GM04504 (cell line): ENCODE measurements around the gene PDE9A.
"Not testable (repeated sequence)": the region's sequence is repeated elsewhere in the genome, so short reads cannot be mapped to it uniquely, and the experiment has no call there.

ENCODE experiments used
- DNase-seq: peaks from one replicate; pipeline ENCODE4 v3.0.0-alpha.2; 2012; ENCODE audit warnings: low read depth

Gene PDE9A

DNA sequence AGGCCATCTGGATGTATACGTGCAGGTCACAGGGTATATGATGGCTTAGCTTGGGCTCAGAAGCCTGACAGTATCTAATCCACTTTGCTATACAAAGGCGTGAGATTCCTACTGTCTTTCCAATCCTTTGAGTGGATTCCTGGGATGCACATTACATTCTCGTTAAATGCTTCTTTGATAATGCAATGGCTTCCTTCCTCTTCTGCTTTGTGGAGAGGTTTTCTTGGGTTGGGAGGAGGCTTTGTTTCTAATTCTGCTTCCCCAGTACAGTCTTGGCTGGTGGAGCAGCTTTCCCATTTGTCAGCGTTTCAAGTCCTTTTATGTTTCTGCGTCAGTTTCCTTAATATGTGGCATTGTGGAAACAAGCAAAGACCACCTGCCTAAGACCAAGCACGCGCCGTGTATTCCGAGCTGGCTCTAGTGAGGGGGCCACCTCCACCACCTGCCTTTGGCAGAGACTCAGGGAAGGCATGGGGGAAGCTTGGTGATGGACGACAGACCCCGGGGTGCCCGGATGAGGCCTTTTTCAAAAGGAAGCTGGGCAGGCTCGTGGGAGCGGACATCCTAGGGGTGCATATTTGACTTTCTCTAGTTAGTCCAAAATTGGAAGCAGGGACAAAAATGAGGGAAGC lies 153.2 kb downstream of the PDE9A start:
- no peak for DNase-seq

DNA sequence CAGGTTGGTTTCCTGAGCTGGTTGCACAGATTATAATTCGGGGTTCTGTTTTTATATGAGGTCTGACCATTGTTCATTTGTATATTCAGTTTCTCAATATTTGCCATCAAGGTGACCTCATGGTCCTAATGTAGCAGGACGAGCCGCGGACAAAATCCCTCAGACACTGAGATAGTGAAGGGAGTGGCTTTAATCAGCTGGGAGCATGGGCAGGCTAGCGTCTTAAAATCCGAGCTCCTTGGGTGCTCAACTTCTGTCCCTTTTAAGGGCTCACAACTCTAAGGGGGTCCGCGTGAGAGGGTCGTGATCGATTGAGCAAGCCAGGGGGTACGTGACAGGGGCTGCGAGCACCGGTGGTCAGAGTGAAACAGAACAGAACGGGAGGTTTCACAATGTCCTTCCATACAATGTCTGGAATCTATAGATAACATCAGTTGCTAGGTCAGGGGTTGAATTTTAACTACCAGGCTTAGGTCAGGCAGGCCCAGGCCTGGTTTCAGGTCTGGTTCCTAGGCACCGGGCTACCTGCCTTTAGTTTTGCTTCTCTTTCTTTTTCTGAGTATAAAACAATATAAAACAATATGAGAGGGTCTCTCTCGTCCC lies 154.0 kb downstream of the PDE9A start:
- DNase-seq: not testable (repeated sequence)

DNA sequence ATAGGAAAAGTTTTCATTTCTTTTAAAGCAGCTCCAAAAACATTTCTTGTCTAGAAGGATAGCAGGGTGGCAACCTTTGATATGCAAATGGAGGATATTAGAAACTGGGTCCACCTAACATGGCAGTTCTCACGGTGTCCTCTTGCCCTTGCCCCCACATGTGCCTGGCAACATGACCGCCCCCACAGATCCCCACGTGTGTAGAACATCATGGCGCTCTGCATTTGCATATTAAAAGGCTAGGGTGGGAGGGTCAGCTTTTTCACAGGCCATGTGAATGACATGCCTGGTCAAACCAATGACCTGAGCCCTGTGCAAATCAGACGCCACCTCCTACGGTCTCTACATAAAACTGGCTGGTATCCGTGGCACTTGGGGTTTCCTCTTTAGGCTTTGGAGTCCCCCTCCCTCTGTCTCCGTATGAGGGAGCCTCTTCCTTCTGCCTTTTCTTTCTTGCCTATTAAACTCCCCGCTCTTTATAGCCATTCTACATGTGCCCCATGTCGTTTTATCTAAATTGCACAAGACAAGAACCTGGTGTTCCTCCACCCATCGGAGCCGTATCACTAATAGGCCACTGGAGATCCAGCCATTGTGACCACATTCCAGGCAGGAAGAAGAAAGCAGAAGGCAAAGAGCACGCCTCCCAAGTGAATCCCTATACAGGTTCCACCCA lies 154.7 kb downstream of the PDE9A start:
- DNase-seq: no peak

DNA sequence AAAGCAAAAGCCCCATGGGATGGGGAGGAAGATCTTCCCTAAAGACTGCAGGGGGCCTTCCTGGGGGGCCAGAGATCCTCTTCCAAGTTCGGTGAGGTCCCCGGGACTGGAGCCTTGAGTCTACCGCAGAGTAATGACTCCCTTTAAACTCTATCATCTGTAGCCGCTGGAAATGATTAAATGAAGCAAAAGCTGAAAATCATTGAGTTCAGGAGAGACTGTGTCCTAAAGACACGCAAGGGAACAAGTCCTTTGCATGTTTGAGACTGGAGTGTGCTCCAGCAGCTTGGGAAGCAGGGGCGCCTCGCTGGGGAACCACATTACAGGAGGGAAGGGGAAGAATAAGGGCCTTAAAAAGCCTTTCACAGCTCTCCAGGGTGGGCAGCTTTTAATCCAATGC lies 155.8 kb downstream of the PDE9A start:
- no peak for DNase-seq

DNA sequence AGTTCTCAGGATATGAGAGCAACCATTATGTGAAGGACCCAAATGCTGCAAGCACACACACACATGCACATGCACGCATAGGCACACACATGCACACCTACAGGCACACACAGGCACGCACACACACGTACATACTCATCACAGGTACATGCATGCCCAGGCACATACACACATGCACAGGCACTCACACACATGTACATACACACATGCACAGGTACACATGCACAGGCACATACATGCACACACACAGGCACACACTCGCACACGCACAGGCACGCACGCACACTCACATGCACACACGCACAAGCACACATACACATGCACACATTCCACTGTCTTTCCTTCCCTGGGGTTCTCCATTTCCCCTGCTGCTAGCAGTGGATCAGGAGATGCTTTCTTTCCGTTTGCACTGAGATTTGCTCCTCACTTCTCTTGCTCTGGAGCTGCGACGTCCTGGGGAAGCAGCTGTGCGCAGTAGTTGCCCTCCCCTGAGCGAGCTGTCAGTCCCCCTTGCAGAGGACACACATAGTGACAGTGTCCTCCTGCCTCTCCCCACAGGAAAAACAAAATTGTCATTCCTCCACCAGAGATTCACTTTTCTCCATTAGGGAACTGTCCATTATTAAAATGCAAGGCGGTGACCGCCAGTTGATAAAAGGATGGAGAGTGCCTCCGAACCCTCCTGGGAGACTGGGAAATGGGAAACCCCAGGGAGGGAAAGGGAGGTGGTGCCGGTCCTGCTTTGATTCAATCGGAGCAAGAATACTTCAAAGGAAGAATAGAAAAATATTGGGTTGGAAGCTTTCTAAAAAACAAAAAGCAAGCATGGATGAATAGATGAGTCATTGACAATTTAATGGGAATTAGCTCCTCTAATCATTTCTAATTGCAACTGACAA lies 156.4 kb downstream of the PDE9A start:
- DNase-seq: no peak

DNA sequence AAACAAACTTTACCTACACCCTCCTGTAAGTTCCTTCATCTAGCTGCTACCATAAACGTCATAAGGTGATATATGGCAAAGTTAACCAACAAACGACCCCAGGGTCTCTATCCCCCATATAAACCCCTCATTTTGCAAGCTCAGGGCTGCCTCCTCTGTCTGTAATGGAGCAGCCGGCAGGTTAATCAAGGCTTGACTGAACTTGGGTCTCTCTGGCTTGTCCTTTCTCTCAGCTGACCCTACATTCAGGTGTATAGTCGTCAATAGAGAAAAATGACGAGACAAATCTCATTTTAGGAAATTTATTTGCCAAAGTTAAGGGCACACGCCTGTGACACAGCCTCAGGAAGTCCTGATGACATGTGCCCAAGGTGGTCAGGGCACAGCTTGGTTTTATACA lies 158.5 kb downstream of the PDE9A start:
- no peak for DNase-seq

DNA sequence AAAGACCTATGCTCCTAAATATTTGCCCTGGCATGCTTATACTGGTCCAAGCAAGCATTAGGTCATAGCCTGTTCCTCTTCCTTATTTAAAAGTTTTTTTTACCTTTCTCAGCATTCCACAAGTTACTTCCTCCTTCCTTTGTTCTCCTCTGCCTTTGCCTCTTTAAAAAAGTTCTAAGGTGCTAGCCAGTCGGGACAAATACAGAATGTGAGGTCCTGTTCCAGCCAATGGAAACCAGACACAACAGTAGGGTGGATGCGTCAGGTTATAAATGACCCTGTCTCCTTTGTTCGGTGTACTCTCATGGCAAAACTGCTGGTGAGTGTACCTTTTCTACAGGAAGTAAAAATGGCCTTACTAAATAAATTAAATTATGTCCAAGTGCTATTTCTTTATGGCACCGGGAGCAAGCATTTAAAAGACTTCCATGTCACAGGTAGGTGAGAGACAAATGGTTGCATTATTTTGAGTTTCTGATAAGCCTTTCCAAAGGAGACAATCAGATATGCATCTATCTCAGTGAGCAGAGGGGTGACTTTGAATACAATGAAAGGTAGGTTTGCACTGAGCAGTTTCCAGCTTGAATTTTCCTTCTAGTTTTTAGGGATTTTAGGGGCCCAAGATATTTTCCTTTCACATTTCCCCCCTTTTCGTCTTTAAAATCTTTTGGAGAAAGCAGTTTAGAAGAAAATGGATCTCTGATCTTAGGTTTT lies 159.3 kb downstream of the PDE9A start:
- DNase-seq: not testable (repeated sequence)

DNA sequence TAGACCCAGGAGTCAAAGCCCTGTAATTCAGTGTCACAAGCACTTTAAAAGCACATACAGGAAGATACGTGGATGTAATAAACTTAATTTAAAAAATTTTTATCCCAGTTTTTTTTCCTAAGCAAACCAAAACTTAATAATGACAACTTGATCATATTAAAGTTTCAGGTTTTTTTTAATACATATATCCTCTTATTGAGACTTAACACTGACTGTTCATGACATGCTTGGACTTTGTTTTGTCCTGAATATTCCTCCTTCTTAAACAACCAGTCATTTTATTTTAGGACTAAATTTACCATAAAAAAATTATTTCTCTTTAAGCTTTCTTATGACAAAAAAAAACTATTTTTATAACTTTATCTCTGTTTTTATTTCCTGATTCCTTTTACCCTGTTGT lies 161.8 kb downstream of the PDE9A start:
- DNase-seq: no peak

DNA sequence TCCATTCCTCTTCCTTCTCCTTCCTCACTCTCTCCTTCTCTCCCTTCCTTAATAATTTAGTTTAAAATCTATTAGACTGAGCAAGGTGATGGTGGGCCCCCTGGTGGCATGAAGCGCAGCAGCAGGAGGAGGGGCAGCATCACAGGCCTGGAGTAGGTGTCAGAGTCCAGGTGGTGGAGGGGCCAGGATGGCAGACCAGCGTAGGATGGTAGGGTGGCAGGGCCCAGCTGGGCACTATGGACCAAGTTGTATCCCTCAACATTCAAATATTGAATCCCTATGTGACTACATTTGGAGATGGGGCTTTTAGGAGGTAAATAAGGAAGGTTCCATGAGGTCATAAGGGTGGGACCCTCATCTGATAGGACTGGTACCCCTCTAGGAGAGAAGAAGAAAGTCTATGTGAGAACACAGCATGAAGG lies 164.9 kb downstream of the PDE9A start:
- peak; percentile 1 for DNase-seq

DNA sequence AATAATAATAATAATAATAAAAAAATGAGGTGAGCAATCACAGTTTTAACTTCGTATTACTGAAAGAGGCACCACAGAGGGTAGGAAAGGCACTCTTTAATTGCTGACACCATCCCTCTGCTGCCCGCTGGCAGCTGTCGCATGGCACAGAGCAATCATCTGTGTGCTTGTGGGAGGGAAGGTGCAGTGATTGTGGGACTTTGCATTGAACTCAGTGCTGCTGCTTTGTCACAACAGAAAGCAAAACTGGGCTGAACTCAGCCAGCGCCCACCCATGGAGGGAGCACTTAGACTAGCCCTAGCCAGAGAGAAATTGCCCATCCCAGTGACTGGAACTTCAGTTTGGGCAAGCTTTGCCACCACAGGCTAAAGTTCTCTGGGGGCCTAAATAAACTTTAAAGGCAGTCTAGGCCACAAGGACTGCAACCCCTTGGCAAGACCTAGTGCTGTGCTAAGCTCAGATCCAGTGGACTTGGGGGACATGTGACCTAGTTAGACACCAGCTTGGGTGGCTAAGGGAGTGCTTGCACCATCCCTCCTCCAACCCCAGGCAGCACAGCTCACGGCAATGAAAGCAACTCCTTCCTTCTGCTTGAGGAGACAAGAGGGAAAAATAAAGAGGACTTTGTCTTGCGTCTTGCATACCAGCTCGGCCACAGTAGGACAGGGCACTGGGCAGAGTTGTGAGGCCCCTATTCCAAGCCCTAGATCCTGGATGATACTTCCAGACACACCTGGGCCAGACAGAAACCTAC lies 166.6 kb downstream of the PDE9A start:
- DNase-seq: no peak

DNA sequence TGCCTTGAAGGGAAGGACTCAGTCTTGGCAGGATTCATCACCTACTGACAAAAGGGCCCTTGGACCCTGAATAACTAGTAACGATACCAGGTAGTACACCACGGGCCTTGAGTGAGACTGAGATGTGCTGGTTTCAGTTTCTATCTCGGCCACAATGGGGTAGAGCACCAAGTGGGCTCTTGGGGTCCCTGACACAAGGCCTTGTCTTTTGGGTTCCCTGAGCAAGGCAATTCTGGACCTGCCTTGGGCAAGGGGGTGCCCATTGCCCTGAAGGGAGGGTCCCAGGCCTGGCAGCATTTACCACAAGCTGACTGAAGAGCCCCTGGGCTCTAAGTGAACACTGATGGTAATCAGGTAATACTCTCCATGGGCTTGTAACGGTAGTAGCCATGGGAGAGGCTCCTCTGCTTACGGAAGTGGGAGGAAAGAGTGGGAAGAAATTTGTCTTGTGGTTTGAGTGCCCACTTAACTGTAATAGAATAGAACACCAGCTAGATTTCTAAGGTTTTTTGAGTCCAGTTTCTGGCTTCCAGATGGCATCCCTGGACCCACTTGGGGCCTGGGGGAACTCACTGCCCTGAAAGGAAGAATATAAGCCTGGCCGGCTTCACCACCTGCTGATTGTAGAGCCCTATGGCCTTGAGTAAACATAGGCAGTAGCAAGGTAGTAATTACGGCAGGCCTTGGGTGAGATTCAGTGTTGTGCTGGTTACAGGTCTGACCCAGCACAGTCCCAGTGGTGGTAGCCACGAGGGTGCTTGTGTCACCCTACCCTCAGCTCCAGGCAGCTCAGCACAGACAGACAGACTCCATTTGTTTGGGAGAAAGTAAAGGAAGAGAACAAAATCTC lies 167.4 kb downstream of the PDE9A start:
- DNase-seq: no peak
